HG03135 (cell line): ENCODE results near the gene NEK6.
"Not testable (repeated sequence)": the region's sequence is repeated elsewhere in the genome, so short reads cannot be mapped to it uniquely, and the experiment has no call there.

ENCODE experiments used
- ATAC-seq: cut with Tn5 transposase; IDR thresholded peaks from one replicate; pipeline ENCODE4 v1.9.1; 2021; ENCODE audit warnings: mild to moderate bottlenecking, moderate library complexity; ENCODE audit not compliant: unreplicated experiment

Gene NEK6

DNA sequence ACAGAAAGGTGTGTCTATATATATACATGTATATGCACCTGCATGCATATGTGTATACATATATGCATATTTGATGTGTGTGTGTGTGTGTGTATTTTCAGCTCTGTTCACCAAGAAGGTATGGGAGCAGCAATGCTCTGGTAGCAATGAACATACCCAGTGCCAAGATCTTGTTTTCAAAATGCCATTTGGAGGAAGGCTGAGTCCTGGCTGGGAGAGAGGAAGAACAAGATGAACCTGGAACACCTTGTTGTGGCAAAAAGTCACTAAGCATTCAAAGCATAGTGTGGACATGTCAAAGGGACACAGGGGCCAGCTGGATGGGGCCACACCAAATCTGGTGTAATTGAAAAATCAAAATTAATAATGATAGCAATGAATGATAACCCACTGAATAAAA, 31.8 kb upstream of the NEK6 start:
- no peak for ATAC-seq

- no peak for ATAC-seq
These were observed 29.2 kb upstream of the NEK6 start for GRCh38 chr9:124228516-124228915.

GRCh38 chr9:124231095-124231737, 26.5 kb upstream of the NEK6 start:
- ATAC-seq: no peak

- no peak for ATAC-seq
These were observed 19.1 kb upstream of the NEK6 start for GRCh38 chr9:124238546-124239140.

DNA sequence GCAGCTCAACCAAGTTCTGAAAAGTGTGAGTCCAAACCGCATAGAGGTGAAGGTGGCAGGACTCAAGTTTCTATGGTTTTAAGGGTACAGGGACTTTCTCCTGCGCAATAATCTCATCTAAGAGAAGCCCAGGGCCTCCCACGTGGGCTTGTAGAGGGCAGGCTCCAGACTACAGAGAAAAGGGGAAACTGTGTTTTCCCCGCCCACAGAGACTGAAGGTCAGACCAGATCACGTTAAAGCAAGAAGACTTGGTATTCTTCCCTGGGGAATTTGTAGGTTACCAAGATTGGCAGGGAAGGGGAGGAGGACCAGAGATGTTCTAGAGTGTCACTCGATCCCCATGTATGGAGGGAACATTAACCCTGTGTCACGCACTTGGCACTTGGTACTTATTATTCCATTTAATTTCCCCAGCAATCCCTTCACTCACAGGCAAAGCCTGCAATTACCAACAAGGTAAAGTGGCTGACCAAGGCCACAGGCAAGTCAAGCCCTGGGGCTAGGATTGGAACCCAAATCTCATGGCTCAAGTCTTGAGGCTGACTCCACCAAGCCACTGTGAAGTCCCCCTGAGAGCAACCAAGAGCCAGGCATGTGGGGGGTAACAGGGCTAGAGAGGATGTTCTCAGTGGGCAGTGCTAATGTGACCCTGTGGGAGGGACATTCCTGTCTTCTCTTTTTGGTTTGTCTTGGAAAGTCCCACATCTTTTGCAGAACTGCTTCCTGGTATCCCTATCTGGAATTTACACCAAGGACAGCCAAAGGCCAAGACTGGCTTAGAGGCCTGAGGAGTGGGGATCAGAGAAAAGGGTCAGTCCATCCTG, 18.3 kb upstream of the NEK6 start:
- ATAC-seq: no peak

DNA sequence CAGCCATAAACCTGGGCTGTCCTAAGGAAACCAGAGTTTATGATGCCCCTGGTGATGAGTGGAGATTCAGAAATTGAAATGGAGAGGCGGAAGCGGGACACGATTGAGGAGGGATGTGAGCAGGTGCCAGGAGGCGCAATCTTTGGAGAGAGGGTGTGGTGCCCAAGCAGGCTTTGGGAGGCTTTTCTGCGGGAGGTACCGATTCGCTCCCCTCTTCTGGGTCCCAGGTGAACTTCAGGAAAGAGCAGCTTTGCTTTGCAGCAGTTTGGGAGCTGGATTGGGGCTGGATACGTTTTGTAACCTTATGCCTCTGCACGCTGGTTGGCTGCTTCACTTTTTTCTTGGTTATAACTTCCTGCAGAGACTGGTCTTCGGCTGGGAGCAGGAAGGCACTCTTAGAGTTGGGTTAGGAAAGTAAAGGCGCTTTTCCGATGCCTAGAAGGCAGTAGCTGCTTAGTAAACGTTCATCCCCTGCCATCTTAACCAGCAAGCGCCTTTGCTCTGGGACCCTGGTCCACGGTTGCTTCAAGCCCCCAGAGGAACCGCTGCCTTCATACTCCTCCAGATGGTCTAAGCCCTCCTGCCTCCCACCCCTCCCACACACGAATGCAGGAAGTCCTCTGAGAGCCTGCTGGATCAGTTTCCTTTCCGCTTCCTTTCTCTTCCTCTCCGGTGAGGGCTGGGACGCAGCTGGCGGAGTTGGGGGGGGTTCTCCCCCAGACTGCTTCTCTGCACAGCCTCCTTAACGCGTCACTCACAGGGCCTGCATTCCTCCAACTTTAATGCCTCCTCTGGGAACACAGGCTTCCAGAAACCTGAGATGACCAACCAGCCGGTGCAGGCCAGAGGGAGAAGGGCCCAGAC, 15.2 kb upstream of the NEK6 start:
- ATAC-seq: no peak

DNA sequence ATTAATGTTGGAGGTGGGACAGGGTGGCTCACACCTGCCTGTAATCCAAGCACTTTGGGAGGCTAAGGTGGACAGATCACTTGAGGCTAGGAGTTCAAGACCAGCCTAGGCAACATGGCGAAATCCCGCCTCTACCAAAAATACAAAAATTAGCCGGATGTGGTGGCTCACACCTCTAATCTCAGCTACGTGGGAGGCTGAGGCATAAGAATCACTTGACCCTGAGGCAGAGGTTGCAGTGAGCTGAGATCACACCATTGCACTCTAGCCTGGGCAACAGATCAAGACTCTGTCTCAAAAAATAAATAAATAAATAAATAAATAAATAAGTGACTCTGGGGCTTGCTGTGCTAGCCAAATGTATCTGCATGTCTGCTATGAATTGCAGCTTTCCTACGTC, 10.4 kb upstream of the NEK6 start:
- not testable (repeated sequence) for ATAC-seq

- no peak for ATAC-seq
These were observed 9.7 kb upstream of the NEK6 start for GRCh38 chr9:124248066-124248465.

DNA sequence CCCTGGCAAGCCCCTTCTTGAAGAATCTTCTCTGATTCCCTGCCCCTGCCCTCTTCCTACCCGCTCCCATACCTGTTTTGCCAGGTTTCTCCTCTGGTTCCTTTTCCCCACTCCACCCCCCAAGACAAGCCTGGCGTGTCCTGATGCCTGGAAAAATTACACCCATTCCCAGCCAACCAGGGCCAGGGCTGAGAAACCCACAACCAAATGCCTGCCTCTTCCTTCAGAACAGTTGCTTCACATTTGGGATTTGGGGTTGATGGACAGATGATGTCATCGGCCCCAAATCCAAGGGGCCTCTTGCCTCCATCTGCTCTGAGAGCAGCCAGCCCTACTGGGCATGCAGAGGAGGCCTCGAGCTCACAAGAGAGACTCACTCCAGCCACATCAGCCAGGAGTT, 8.8 kb upstream of the NEK6 start:
- no peak for ATAC-seq

- ATAC-seq: no peak
These were observed 6.5 kb upstream of the NEK6 start for GRCh38 chr9:124251204-124251603.

GRCh38 chr9:124251605-124252378, 6.0 kb upstream of the NEK6 start:
- ATAC-seq: no peak

- not testable (repeated sequence) for ATAC-seq
These were observed 4.9 kb upstream of the NEK6 start for GRCh38 chr9:124252878-124253277.

- peak; percentile 46 for ATAC-seq
These were observed 3.5 kb upstream of the NEK6 start for GRCh38 chr9:124254261-124254682.

DNA sequence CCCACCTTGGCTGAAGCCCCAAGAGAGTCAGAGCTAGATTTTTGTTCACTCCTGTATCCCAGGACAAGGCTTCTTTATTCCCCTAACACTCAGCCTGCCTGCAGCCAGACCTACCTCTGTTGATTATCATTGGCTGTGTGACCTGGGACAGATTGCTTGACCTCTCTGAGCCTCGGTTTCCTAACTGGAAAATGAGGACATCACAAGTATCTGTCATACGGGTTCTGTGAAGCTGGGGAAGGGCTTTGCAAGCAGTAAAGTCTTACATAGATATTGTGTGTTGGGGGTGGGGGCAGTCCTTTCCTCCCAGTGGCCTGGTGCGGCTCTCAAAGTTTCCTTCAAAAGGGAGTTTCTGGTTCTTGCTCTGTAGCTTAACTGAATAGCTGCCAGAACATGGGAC, 2.5 kb upstream of the NEK6 start:
- no peak for ATAC-seq

- ATAC-seq: no peak
These were observed 1.2 kb upstream of the NEK6 start for GRCh38 chr9:124256517-124257069.

GRCh38 chr9:124257070-124257843, 492 bp upstream of the NEK6 start:
- no peak for ATAC-seq

DNA sequence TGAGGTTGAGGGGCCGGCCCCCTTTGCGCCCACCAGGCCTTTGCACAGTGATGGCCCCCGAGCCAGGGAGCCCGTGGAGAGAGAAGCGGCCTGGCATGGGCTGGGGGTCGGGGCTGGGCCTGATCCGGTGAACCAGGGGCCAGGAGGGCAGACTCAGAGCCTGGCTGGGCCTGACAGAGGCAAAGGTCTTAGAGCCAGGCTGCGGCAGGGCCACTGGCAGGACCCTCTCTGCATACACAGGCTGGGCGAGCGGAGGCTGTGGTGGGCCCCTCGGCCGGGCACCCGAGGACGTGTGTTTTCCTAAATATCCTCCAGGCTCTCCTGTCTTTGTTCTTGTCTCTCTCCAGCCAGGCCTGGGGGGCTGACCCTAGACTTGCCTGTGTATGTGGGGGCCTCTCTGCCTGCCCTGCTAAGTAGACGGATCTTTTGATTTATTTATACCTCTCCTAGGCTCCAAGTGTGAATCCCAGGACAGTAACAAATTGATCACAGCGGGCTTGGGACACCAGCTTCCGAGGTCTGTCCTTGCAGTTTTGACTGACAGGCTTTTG, 933 bp downstream of the NEK6 start:
- ATAC-seq: no peak

GRCh38 chr9:124259158-124259808, 1.5 kb downstream of the NEK6 start:
- no peak for ATAC-seq
